Activated naive CD8-positive, alpha-beta T cell treated with anti-CD3 and anti-CD28 coated beads, Interleukin-2, amount 50 U/mL, for 16 hours (primary cell): ENCODE data around the gene ACOXL.
"Not testable (repeated sequence)": the region's sequence is repeated elsewhere in the genome, so short reads cannot be mapped to it uniquely, and the experiment has no call there.

Experiments
- DNase-seq: peaks from one replicate; pipeline ENCODE4 v3.0.0-alpha.2; 2020; ENCODE audit warnings: low read depth, low spot score

ACOXL gene

GRCh38 chr2:110855841-110856240 is 123.5 kb downstream of the ACOXL start:
- DNase-seq = not testable (repeated sequence)

- DNase-seq = peak; percentile 48
These were observed 125.9 kb downstream of the ACOXL start for GRCh38 chr2:110858135-110858725.

- DNase-seq = no peak
These were observed 126.8 kb downstream of the ACOXL start for GRCh38 chr2:110858993-110859701.

- no peak for DNase-seq
These were observed 128.3 kb downstream of the ACOXL start for GRCh38 chr2:110860630-110861029.

- DNase-seq = no peak
These were observed 129.4 kb downstream of the ACOXL start for GRCh38 chr2:110861616-110862260.

GRCh38 chr2:110863726-110864125 is 131.4 kb downstream of the ACOXL start:
- DNase-seq = no peak

GRCh38 chr2:110864176-110864575 is 131.8 kb downstream of the ACOXL start:
- no peak for DNase-seq

GRCh38 chr2:110864731-110865130 is 132.4 kb downstream of the ACOXL start:
- DNase-seq = no peak

- no peak for DNase-seq
These were observed 132.8 kb downstream of the ACOXL start for GRCh38 chr2:110865188-110865587.

- DNase-seq = no peak
These were observed 133.7 kb downstream of the ACOXL start for GRCh38 chr2:110866045-110866444.

GRCh38 chr2:110866466-110866865 is 134.1 kb downstream of the ACOXL start:
- DNase-seq = no peak

- DNase-seq = no peak
These were observed 134.7 kb downstream of the ACOXL start for GRCh38 chr2:110867078-110867477.

- no peak for DNase-seq
These were observed 136.6 kb downstream of the ACOXL start for GRCh38 chr2:110868971-110869370.

GRCh38 chr2:110869472-110870446 is 137.4 kb downstream of the ACOXL start:
- DNase-seq = no peak

- no peak for DNase-seq
These were observed 138.2 kb downstream of the ACOXL start for GRCh38 chr2:110870545-110870944.

- DNase-seq = no peak
These were observed 139.3 kb downstream of the ACOXL start for GRCh38 chr2:110871637-110872036.

GRCh38 chr2:110872521-110872920 is 140.1 kb downstream of the ACOXL start:
- DNase-seq = no peak

GRCh38 chr2:110873056-110873502 is 140.7 kb downstream of the ACOXL start:
- DNase-seq = no peak

- no peak for DNase-seq
These were observed 141.5 kb downstream of the ACOXL start for GRCh38 chr2:110873597-110874452.

- no peak for DNase-seq
These were observed 142.3 kb downstream of the ACOXL start for GRCh38 chr2:110874453-110875383.
